DMS114 treated with DMSO at 0.1 percent for 48 hours (cell line): ENCODE measurements around the gene EIF2A.

Source experiments
- DNase-seq: peaks from one replicate; lab custom pipeline; 2025; ENCODE audit not compliant: unreplicated experiment; lab: John Stamatoyannopoulos, UW

Gene EIF2A

GRCh38 chr3:150543128-150543527 is 3.5 kb upstream of the EIF2A start:
- DNase-seq = no peak

- DNase-seq = no peak
Measured at GRCh38 chr3:150543531-150543930, 3.1 kb upstream of the EIF2A start.

- no peak for DNase-seq
Measured at GRCh38 chr3:150544041-150544440, 2.5 kb upstream of the EIF2A start.

GRCh38 chr3:150544726-150545125 is 1.9 kb upstream of the EIF2A start:
- DNase-seq = no peak

GRCh38 chr3:150545419-150546225 is 965 bp upstream of the EIF2A start:
- no peak for DNase-seq

- no peak for DNase-seq
Measured at GRCh38 chr3:150547045-150547741, 606 bp downstream of the EIF2A start.

GRCh38 chr3:150555859-150556436 is 9.4 kb downstream of the EIF2A start:
- no peak for DNase-seq

GRCh38 chr3:150556792-150557191 is 10.2 kb downstream of the EIF2A start:
- no peak for DNase-seq

GRCh38 chr3:150557725-150558124 is 11.1 kb downstream of the EIF2A start:
- DNase-seq = no peak

- no peak for DNase-seq
Measured at GRCh38 chr3:150564243-150564642, 17.7 kb downstream of the EIF2A start.

GRCh38 chr3:150567328-150567727 is 20.7 kb downstream of the EIF2A start:
- no peak for DNase-seq

GRCh38 chr3:150577855-150578254 is 31.3 kb downstream of the EIF2A start:
- no peak for DNase-seq

- no peak for DNase-seq
Measured at GRCh38 chr3:150581174-150581573, 34.6 kb downstream of the EIF2A start.

GRCh38 chr3:150582620-150583019 is 36.0 kb downstream of the EIF2A start:
- no peak for DNase-seq

GRCh38 chr3:150583028-150583427 is 36.4 kb downstream of the EIF2A start:
- DNase-seq = no peak

GRCh38 chr3:150588027-150588830 is 41.6 kb downstream of the EIF2A start:
- DNase-seq = no peak

GRCh38 chr3:150589759-150590158 is 43.2 kb downstream of the EIF2A start:
- DNase-seq = no peak

GRCh38 chr3:150594150-150594549 is 47.6 kb downstream of the EIF2A start:
- no peak for DNase-seq

- no peak for DNase-seq
Measured at GRCh38 chr3:150597646-150598045, 51.1 kb downstream of the EIF2A start.

GRCh38 chr3:150599611-150600297 is 53.2 kb downstream of the EIF2A start:
- no peak for DNase-seq
